Stimulated activated CD8-positive, alpha-beta memory T cell treated with anti-CD3 and anti-CD28 coated beads, Interleukin-7, amount 100 ng/mL, for 1 hour (primary cell): ENCODE results near the gene HDAC3.

Experiments
- DNase-seq, 2 donors: peaks; one replicate each; pipeline ENCODE4 v3.0.0-alpha.2; 2020; ENCODE audit warnings: low read depth in 2 of 2

HDAC3 gene

DNA sequence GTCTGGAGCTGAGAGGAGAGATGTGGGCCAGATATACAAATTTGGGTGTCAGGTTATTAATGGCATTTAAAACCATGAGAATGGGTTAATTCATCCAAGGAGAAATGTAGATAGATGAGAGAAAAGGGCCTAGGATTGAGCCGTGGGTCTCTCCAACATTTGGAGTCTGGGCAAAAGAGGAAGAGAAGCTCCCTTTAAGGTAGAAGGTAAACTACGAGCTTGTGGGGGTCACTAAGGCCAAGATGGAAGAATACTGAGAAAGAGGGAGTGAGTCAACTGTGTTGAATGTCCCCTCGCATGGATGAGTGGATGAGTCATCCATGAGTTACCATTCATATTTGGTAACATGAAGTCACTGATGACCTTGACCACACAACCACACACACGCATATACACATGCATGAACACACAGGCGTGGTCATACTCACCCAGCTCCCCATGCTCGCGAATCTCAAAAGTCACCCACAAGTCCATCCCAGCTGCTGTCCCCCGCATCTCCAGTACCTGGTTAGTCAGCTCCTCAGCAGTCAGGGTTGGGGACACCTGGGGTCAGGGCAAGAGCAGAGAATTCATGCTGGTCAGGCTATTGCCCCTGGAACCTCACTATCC lies 21.4 kb upstream of the HDAC3 start:
- DNase-seq: no peak

GRCh38 chr5:141657404-141657803 lies 20.8 kb upstream of the HDAC3 start:
- no peak for DNase-seq

DNA sequence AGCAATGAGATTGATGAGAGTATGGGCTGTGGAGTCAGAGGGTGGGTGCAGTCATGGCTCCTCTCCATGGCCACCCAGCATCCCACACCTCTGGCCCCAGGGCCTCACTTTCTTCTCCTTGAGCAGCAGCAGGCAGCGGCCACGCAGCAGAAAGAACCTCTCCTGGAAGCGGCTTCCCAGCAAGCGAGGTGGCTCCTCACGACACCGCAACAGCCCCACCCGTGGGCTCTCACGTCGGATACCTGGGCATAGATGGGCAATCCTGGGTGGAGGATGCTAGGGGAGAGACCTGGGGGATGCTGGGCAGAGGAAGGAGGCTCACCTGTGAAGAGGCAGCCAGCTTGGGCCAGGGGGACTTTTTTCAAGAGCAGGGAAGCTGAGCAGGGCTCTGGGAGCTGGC lies 19.7 kb upstream of the HDAC3 start:
- no peak for DNase-seq

- DNase-seq: no peak
Observed at GRCh38 chr5:141655020-141655419, 18.4 kb upstream of the HDAC3 start.

DNA sequence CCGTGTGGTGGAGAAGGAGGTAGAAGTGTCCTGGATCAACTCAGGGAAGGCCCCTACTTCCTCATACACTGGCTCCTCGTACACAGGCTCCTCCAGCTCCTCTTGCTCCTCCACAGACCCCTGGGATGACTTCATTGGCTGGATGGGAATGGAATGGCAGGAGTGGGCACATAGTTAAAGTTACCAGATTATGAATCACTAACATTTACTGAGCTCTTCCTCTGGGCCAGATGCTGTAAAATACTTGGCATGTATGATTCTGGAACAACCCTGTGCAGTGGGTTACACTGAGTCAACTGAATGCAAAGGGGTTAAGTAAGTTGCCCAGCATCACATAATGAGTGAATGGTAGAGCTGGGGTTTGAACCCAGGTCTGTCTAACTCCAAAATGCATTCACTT lies 17.6 kb upstream of the HDAC3 start:
- no peak for DNase-seq

- no peak for DNase-seq
Observed at GRCh38 chr5:141651728-141652105, 15.1 kb upstream of the HDAC3 start.

GRCh38 chr5:141650851-141651727 lies 14.4 kb upstream of the HDAC3 start, which contains the start of gene FCHSD1:
Gene FCHSD1 (minus strand): TSS chr5:141651418. CDS start chr5:141651368, 50 bp downstream.
- DNase-seq: peak; percentile 68

DNA sequence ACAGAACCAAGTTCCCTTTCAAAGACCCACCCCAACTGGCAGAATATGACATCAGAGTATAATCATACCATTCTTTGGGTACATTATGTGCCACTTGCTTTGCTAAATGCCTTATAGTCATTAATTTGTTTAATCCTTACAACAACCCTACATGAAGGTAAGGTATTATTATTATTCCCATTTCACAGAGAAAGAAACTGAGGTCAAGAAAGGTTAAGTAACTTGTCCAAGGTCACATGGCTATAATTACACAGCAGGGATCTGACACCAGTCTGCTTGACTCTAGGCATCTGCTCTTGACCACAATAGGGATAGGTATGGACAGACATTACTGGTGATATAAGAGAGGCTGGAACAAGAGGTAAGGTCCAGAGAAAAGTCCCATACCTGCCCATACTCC lies 13.3 kb upstream of the HDAC3 start:
- DNase-seq: no peak

DNA sequence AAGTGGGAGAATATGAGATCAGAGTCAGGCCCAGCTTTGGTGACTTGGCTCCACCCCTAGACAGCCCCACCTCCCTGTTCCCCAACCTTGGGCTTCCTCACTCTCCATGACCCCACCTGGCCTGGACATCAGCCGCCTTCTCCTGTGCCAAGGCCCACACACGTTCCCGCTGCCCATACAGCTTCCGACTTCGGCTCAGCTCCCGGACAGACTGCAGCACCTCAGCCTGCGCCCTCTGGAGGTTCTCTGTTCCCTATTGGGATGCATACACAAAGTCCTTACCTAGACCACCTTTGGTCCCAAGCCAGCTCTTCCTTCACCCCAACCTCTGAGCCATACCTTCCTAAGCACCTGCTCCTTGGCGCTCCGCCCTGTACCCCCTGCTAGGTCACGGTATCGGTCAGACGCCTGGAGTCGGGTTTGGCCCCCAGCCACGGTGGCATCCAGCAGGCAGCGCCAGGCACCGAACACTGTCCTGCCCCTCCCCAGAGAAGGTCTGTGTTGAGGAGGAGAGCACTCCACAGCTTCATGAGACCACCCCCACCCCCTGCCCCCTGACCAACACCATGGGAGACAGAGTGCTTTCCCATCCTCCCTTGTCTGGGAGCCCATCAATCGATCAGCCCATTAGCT lies 12.5 kb upstream of the HDAC3 start:
- DNase-seq: no peak

DNA sequence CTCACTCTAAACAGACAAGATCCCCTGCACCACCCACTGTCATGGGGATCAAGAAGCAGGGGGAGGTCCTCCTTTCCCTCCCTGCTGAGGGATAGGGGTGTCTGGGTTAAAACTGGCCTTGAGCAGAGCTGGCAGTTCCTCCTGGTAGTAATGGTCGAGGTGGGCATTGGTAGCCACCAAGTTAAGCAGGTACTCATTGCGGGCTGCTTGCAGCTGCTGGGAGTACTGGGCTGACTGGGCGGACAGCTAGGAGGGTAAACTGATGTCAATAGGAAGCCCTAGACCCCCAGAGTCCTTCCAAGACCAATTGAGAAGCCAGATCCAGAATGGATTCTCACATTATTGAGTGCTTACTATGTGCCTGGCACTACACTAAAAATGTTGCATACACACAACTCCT lies 11.2 kb upstream of the HDAC3 start:
- no peak for DNase-seq

DNA sequence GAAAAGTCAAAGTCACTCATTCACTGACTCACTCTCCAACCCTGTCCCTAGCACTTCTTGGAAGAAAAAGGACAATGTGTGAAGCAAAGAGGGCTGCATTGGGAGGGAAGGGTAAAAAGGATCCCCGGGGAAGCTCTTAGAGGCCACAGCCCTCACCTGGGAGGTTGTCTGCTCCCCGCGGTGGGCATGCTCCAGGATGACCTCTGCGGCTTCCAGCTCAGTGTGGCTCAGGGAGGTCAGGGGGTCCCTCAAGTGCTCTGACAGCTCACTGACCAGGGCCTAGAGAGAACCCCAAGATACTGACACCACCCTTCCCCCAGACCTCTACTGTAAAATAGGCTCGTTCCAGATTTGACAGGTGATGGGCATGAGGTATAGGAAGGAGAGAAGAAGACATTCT lies 10.6 kb upstream of the HDAC3 start:
- DNase-seq: no peak

DNA sequence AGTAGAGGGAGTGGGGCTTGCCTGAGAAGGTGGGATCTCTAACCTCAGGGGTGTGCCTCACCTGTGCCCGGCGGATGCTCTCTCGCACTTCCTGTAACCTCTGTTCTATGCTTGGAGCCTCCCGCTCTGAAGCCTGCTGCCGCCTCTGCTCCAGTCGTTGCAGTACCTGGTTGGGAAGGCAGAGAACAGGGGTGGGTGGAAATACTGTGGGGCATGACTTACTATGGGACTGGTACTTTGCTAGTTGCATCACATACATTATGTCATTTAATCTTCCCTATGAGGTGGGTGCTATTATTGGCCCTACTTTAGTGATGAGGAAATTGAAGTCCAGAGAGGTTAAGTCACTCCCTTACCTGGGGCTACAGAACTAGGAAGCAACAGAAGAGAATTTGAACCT lies 9.4 kb upstream of the HDAC3 start:
- no peak for DNase-seq

DNA sequence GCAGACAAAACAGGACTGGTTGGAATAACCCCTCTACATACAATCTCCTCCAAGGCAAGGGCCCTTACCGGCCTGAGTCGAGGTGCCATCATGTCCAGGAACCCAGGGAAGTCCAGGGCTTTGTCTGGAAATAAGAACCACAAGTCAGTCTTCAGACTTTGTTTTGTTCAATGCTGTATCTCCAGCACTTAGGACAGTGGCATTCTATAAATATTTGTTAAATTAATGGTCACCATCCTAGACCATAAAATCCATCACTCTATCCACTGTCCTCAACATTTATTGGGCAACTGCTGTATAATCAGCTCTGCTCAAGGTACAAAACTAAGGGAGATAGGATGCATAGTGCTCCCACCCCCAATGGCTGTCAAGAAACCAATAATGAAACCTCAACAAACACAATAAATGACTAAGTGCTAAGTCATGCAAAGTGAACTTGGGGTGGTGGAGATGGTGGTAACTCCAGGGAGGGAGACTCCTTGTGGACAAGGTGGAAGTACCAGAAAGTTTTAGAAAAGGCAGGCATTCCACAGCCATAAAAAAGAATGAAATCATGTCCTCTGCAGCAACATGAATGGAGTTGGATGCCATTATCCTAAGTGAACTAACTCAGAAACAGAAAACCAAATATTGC lies 5.1 kb upstream of the HDAC3 start:
- DNase-seq: no peak

DNA sequence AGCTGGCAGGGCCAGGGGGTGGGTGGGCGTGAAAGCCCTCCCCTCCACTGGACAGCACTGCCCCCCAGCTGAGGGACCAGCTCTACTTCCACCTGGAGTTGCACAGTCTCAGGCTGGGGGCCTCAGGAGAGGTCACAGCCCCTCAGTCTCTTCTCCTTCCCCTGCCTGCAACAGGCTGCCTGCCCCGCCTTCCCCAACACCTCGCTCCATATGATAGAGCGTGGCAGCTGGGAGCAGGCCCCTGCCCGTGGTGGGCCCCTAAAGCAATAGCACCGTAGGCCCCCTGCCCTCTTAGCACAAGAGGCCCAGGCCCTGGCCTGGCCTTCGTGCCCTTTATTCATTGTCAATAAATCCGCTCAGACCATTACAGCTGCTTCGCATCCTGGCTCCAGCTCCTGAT lies 4.0 kb upstream of the HDAC3 start:
- no peak for DNase-seq

GRCh38 chr5:141640051-141640415 lies 3.4 kb upstream of the HDAC3 start:
- no peak for DNase-seq

DNA sequence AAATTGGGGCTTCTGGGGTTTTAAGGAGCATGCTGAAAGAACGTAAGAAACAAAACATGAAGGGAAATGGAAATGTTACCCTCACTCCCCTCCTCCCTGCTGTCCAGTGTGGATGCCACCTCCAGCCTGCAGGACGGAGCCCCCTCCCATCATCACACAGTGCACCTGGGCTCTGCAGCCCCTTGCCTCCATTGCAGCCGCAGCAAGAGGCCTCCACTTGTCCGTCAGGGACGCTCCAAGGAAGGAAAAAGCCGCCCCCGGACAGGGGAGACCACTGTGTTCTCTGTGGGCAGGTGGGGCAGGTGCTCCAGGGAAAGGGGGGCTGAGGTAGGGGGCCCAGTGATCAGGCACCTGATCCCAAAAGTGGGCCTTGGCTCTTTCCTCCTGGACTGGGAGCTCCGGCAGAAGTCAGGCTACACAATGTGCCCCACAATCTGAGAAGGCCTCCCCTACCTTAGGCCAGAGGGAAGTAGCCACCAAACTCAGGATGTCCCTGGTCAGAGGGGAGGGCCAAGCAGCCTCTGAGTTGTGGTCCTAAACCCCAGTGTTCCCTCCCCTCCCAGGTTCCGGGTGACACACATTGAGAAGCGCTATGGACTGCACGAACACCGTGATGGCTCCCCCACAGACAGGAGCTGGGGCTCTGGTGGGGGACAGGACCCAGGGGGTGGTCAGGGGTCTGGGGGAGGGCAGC lies 2.9 kb upstream of the HDAC3 start:
- no peak for DNase-seq

DNA sequence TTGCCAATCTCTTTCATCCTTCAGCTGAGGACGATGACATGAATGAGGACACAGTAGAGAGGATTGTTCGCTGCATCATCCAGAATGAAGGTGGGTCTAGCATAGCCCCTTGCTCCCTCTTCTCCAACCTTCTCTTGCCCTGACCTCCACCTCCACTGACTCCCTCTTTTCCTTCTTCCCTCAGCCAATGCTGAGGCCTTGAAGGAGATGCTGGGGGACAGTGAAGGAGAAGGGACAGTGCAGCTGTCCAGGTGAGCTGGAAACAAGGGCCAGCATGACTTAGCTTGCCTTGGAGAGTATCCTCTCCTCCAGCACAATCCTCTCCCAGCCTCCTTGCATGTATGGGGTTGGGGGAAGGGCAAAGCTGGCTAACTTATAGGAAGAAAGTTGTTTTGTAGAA lies 2.1 kb upstream of the HDAC3 start:
- DNase-seq: no peak

DNA sequence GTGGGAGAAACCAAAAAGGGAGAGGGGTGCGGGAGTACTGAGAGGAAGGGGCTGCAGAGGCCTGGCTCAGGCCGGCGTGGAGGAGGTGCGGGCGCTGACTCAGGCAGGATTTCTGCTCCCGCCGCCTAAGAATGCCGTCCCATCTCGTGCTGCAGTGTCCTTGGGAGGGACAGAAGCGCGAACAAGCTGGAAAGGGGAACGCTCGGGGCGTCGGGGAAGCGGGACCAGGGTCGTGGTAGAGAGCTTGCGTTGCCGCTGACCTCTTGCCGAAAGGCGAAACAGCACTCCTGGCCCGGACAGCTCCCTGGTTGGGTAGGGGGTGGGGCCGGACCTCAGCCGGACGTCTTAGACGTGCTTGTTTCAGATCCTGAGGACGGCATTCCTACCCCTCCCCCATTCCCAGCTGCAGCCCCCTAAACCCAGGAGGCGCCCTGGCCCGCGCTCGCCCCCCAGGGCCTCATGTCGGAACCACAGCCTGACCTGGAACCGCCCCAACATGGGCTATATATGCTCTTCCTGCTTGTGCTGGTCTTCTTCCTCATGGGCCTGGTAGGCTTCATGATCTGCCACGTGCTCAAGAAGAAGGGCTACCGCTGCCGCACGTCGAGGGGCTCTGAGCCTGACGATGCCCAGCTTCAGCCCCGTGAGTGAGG lies 1.2 kb upstream of the HDAC3 start:
- peak in 1 of 2 donors; percentile 22 for DNase-seq

DNA sequence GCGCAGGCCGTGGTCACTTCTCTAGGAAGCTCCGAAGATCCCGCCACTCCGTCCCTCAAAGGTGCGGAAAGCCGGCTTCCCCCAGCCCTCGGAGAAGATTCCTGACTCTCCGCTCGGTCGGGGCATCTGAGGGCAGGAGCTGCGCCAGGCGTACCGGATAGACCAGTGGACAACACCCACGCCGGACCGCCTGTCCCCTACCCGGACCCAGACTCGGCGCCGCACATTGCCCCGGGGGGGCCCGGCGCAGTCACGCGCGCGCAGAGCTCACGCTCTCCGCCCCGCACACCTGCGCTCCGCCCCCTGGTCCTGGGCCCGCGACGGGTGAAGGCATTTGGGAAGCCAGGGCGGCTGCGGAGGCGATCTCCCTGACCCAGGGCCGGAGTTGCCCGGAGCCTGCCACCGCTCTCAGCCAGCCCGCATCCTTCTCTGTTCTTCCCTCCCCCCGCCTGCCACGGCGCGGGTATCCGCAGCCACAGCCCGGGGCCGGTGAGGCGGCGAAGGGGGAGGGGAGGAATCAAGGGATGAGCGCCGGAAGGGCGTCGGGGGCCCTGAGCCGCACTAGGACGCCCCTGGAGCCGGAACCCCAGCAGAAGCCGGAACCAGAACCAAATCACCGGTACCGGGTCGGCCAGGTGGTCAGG lies 596 bp upstream of the HDAC3 start:
- DNase-seq: no peak

DNA sequence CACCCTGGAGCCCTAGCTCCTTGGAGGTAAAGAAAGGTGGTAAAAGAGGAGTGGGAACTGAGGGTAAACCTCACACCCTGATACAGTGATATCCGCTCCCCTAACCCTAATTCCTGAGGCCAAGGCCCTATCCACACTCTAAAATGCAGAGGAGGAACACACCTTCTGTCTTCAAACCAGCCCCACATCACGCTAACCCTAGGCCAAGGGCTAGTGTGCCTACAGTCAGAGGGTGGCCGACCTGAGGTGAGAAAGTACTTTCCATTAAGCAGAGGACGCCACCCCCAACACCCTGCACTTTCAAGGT lies 590 bp downstream of the HDAC3 start:
- DNase-seq: no peak

DNA sequence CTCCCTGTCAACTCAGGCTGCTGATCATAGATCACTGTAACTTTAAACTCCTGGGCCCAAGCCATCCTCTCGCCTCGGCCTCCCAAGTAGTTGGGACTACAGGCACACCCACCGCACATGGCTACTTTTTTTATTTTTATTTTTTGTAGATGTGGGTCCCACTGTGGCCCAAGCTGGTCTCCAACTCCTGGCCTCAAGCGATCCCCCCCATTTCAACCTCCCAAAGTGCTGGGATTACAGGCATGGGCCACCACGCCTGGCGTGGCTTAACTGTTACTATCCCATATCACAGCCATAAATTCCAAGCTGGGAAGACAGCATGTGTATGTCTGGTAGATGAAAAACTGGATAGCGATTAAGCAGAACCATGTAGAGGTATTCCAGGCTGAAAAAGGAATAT lies 1.0 kb downstream of the HDAC3 start:
- DNase-seq: no peak
